ENCODE measurements around the gene FASN. TPM values are rescaled to one million over a fixed set of nuclear protein-coding genes. Genes with fewer than 3 reads are reported as not detected.

The FASN gene
- total and polyA plus RNA-seq, 2 of the 13 experiments (the other 11 are each of a cell fraction or from before 2014, with no cell fraction given): 51.7 to 101 TPM

DNA sequence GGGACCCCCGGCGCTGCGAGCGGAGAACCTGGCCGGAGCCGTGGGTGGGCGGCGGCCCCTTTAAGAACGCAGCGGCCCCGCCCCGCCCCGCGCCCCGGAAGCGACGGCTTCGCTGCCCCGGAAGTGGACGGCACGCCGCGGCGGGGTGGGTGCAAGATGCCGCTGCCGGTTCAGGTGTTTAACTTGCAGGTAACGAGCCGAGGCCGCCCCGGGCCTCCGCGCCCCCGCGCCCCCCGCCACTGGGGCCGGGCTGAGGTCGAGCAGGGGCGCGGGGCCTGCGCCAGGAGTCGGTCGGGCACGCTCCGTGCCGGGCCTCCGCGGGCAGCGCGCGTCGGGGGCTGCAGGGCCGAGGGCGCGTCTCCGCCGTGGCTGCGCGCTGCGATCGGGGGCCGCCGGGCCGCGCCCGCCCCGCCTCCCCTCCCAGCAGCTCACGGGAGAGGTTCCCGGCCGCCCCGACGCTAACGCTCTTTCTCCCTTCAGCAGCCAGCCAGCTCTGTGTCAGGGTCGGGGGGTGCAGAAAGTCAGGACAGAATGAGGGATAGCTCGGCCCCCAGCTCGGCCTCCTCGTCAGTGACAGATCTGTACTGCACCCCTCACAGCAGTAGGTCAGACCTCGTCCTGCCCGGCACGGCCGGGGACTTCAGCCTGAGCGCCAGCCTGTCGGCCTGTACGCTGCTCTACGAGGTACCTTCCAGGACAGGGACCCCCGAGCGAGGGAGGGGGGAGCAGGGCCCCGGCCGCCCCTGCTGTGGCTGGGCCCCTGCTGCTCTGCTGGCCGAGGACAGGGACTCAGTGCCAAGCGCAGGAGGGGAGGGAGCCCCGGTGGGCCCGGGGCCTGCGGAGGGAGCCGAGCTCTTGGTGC is 46.0 kb downstream of the FASN start, which contains the start of the genes GPS1 and RFNG (continued):
- TF ChIP-seq, protein P1, sequence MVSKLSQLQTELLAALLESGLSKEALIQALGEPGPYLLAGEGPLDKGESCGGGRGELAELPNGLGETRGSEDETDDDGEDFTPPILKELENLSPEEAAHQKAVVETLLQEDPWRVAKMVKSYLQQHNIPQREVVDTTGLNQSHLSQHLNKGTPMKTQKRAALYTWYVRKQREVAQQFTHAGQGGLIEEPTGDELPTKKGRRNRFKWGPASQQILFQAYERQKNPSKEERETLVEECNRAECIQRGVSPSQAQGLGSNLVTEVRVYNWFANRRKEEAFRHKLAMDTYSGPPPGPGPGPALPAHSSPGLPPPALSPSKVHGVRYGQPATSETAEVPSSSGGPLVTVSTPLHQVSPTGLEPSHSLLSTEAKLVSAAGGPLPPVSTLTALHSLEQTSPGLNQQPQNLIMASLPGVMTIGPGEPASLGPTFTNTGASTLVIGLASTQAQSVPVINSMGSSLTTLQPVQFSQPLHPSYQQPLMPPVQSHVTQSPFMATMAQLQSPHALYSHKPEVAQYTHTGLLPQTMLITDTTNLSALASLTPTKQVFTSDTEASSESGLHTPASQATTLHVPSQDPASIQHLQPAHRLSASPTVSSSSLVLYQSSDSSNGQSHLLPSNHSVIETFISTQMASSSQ (IDR thresholded peaks at IDR 0.05; ENCODE audit: low read depth): no peak
- TF ChIP-seq, protein P1 (CRISPR knock-in tag; IDR thresholded peaks at IDR 0.05; ENCODE audit: borderline replicate concordance): peak; percentile 25; the same call in 1 of the 2 replicates
- TF ChIP-seq PLRG1 (conservative IDR thresholded peaks at IDR 0.05): no peak
- peak; percentile 90 for TF ChIP-seq SAP130 (CRISPR knock-in tag; IDR thresholded peaks at IDR 0.05; ENCODE audit: low read depth)
- no peak for TF ChIP-seq ARNT (IDR thresholded peaks at IDR 0.05)
- TF ChIP-seq, protein P2, sequence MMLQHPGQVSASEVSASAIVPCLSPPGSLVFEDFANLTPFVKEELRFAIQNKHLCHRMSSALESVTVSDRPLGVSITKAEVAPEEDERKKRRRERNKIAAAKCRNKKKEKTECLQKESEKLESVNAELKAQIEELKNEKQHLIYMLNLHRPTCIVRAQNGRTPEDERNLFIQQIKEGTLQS (CRISPR knock-in tag; IDR thresholded peaks at IDR 0.05): no peak
- TF ChIP-seq RFX5 (IDR thresholded peaks at IDR 0.05; ENCODE audit: low read depth, low read length): no peak
- TF ChIP-seq SOX5 (CRISPR knock-in tag; IDR thresholded peaks at IDR 0.05; ENCODE audit: borderline replicate concordance): no peak
- TF ChIP-seq NBN (conservative IDR thresholded peaks at IDR 0.05): no peak
- TF ChIP-seq, protein P3, sequence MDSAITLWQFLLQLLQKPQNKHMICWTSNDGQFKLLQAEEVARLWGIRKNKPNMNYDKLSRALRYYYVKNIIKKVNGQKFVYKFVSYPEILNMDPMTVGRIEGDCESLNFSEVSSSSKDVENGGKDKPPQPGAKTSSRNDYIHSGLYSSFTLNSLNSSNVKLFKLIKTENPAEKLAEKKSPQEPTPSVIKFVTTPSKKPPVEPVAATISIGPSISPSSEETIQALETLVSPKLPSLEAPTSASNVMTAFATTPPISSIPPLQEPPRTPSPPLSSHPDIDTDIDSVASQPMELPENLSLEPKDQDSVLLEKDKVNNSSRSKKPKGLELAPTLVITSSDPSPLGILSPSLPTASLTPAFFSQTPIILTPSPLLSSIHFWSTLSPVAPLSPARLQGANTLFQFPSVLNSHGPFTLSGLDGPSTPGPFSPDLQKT (CRISPR knock-in tag; IDR thresholded peaks at IDR 0.05; ENCODE audit: borderline replicate concordance): no peak
- no peak for TF ChIP-seq SMARCC2 (IDR thresholded peaks at IDR 0.05)
- TF ChIP-seq, protein P4, sequence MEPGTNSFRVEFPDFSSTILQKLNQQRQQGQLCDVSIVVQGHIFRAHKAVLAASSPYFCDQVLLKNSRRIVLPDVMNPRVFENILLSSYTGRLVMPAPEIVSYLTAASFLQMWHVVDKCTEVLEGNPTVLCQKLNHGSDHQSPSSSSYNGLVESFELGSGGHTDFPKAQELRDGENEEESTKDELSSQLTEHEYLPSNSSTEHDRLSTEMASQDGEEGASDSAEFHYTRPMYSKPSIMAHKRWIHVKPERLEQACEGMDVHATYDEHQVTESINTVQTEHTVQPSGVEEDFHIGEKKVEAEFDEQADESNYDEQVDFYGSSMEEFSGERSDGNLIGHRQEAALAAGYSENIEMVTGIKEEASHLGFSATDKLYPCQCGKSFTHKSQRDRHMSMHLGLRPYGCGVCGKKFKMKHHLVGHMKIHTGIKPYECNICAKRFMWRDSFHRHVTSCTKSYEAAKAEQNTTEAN (CRISPR knock-in tag; conservative IDR thresholded peaks at IDR 0.05): 0 out of 2 replicates have a peak, but pooled peaks have one; percentile 7
- TF ChIP-seq KLF9 (CRISPR knock-in tag; IDR thresholded peaks at IDR 0.05; ENCODE audit: low read depth): no peak
- TF ChIP-seq, protein P5, sequence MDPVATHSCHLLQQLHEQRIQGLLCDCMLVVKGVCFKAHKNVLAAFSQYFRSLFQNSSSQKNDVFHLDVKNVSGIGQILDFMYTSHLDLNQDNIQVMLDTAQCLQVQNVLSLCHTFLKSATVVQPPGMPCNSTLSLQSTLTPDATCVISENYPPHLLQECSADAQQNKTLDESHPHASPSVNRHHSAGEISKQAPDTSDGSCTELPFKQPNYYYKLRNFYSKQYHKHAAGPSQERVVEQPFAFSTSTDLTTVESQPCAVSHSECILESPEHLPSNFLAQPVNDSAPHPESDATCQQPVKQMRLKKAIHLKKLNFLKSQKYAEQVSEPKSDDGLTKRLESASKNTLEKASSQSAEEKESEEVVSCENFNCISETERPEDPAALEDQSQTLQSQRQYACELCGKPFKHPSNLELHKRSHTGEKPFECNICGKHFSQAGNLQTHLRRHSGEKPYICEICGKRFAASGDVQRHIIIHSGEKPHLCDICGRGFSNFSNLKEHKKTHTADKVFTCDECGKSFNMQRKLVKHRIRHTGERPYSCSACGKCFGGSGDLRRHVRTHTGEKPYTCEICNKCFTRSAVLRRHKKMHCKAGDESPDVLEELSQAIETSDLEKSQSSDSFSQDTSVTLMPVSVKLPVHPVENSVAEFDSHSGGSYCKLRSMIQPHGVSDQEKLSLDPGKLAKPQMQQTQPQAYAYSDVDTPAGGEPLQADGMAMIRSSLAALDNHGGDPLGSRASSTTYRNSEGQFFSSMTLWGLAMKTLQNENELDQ (CRISPR knock-in tag; IDR thresholded peaks at IDR 0.05; ENCODE audit: borderline replicate concordance): no peak
- TF ChIP-seq KDM5B (CRISPR knock-in tag; IDR thresholded peaks at IDR 0.05; ENCODE audit: borderline replicate concordance): no peak
- TF ChIP-seq SIX1 (CRISPR knock-in tag; IDR thresholded peaks at IDR 0.05; ENCODE audit: borderline replicate concordance): no peak
- TF ChIP-seq TBP (CRISPR knock-in tag; IDR thresholded peaks at IDR 0.05): no peak
- no peak for TF ChIP-seq ZNF878 (CRISPR knock-in tag; IDR thresholded peaks at IDR 0.05)
- no peak for TF ChIP-seq ZNF83 (CRISPR knock-in tag; IDR thresholded peaks at IDR 0.05; ENCODE audit: borderline replicate concordance)
- TF ChIP-seq ZSCAN22 (CRISPR knock-in tag; IDR thresholded peaks at IDR 0.05): no peak
- no peak; the same call in 1 of the 2 replicates for TF ChIP-seq ZBTB7B (CRISPR knock-in tag; IDR thresholded peaks at IDR 0.05)

Measured in HepG2 (cell line).